Stimulated activated CD4-positive, alpha-beta T cell treated with anti-CD3 and anti-CD28 coated beads, Interleukin-1b, Interleukin-23, amount 100 ng/mL, for 48 hours (primary cell): ENCODE measurements around the gene JMJD1C.

Experiments used
- DNase-seq: peaks from one replicate; pipeline ENCODE4 v3.0.0-alpha.2; 2020

JMJD1C gene

GRCh38 chr10:63477927-63478326 is 12.2 kb upstream of the JMJD1C start:
- DNase-seq = no peak

- DNase-seq = no peak
Measured at GRCh38 chr10:63474488-63474887, 8.7 kb upstream of the JMJD1C start.

- DNase-seq = no peak
Measured at GRCh38 chr10:63470928-63471327, 5.2 kb upstream of the JMJD1C start.

GRCh38 chr10:63468947-63469346 is 3.2 kb upstream of the JMJD1C start:
- no peak for DNase-seq

GRCh38 chr10:63467841-63468240 is 2.1 kb upstream of the JMJD1C start:
- no peak for DNase-seq

- DNase-seq = peak; percentile 15
Measured at GRCh38 chr10:63466144-63466935, 563 bp upstream of the JMJD1C start.

- no peak for DNase-seq
Measured at GRCh38 chr10:63464402-63465292, 1.1 kb downstream of the JMJD1C start.

GRCh38 chr10:63462442-63462841 is 3.3 kb downstream of the JMJD1C start:
- no peak for DNase-seq

GRCh38 chr10:63458177-63458576 is 7.6 kb downstream of the JMJD1C start:
- no peak for DNase-seq

GRCh38 chr10:63457594-63457993 is 8.2 kb downstream of the JMJD1C start:
- DNase-seq = no peak

GRCh38 chr10:63456437-63457210 is 9.2 kb downstream of the JMJD1C start:
- no peak for DNase-seq

- no peak for DNase-seq
Measured at GRCh38 chr10:63455507-63455906, 10.3 kb downstream of the JMJD1C start.

GRCh38 chr10:63454631-63455030 is 11.1 kb downstream of the JMJD1C start:
- no peak for DNase-seq

GRCh38 chr10:63452524-63452923 is 13.3 kb downstream of the JMJD1C start:
- DNase-seq = no peak

- no peak for DNase-seq
Measured at GRCh38 chr10:63446716-63447440, 18.9 kb downstream of the JMJD1C start.

GRCh38 chr10:63441404-63441803 is 24.4 kb downstream of the JMJD1C start:
- DNase-seq = no peak

GRCh38 chr10:63439607-63440006 is 26.2 kb downstream of the JMJD1C start:
- no peak for DNase-seq

GRCh38 chr10:63438506-63439498 is 27.0 kb downstream of the JMJD1C start:
- DNase-seq = no peak

- no peak for DNase-seq
Measured at GRCh38 chr10:63437116-63437949, 28.4 kb downstream of the JMJD1C start.

- no peak for DNase-seq
Measured at GRCh38 chr10:63436225-63436624, 29.6 kb downstream of the JMJD1C start.
